Activated CD8-positive, alpha-beta memory T cell treated with anti-CD3 and anti-CD28 coated beads, Interleukin-2, amount 50 U/mL, for 1 hour (primary cell): Measurements from ENCODE around the gene APOL1.

Experiments
- DNase-seq: peaks from one replicate; pipeline ENCODE4 v3.0.0-alpha.2; 2020; ENCODE audit errors: extremely low read depth

Gene APOL1

GRCh38 chr22:36311386-36312085, 58.6 kb downstream of the APOL1 start:
- DNase-seq, result no peak

DNA sequence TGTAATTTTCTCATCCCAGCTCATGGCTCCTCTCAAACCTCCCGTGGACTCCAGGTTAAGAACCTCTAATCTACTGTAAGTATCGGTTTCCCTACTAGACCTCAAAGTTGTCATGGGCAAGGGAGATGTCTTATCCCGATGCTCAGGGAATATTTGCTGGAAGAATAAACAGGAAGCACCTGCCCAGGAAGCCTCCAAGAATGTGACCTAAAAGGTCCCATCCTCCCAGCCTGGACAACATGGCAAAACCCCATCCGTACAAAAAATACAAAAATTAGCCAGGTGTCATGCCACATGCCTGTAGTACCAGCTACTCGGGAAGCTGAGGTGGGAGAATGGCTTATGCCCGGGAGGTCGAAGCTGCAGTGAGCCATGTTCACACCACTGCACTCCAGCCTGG, 62.4 kb downstream of the APOL1 start:
- DNase-seq, result no peak

DNA sequence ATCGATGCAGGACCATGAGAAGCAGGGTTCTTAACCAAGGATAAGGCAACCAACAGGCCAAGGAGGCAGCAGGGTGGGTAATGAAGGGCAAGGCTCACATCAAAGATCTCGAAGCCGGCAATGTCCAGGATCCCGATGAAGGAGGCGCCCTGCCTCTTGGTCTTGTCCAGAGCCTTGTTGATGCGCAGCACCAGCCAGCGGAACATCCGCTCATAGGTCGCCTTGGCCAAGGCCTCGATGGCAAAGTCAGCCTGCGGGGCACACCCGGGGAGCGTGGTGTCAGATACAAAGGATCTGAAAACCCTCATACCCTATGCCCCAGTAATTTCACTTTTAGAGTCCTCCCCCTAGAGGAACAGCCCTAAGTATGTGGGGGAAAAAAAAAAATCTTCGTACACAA, 63.5 kb downstream of the APOL1 start:
- DNase-seq, result no peak
